Kidney (tissue), 14 donors: ENCODE data around the gene ARID1B. TPM values are rescaled to one million over a fixed set of nuclear protein-coding genes. Genes with fewer than 3 reads are reported as not detected.
A peak's percentile ranks its signal among the peaks of the same experiment; 100 is the strongest.

Source experiments
- DNase-seq, 5 donors: peaks; one replicate each; pipeline ENCODE4 v3.0.0-alpha.2; 2013 to 2020
- FAIRE-seq: peaks from 2 replicates; lab custom pipeline; 2012; peaks lifted over from hg19 to GRCh38; lab: Jason Lieb, UNC
- H3K27ac ChIP-seq, 2 donors: one replicate each; pipeline ENCODE4 v1.7.0; 2013; ENCODE audit warnings: low read depth in 2 of 2, low read length in 2 of 2, inconsistent platforms in 1 of 2
- H3K27me3 ChIP-seq: one replicate; pipeline ENCODE4 v1.7.1; 2013; ENCODE audit warnings: low read length, inconsistent platforms; ENCODE audit not compliant: control insufficient read depth, insufficient read depth
- H3K36me3 ChIP-seq, 3 donors: one replicate each; pipeline versions ENCODE4 v1.7.0 to v1.7.1; 2013; ENCODE audit warnings: low read length in 3 of 3, control low read depth in 1 of 3, inconsistent platforms in 1 of 3; ENCODE audit not compliant: insufficient read depth in 3 of 3, control insufficient read depth in 2 of 3
- H3K4me1 ChIP-seq, 3 donors: one replicate each; pipeline versions ENCODE4 v1.7.0 to v1.7.1; 2013; ENCODE audit warnings: low read length in 3 of 3, inconsistent platforms in 1 of 3, low read depth in 1 of 3; ENCODE audit not compliant: control insufficient read depth in 2 of 3, insufficient read depth in 2 of 3
- H3K4me3 ChIP-seq, 3 donors: one replicate each; pipeline versions ENCODE4 v1.7.0 to v1.8.1; 2013; ENCODE audit warnings: low read length in 3 of 3, control low read depth in 1 of 3, inconsistent platforms in 1 of 3
- H3K9ac ChIP-seq, 3 donors: one replicate each; pipeline versions ENCODE4 v1.7.0 to v1.7.1; 2013; ENCODE audit warnings: low read length in 3 of 3, control low read depth in 1 of 3, inconsistent platforms in 1 of 3
- H3K9me3 ChIP-seq, 3 donors: one replicate each; pipeline versions ENCODE4 v1.7.0 to v1.7.1; 2013; ENCODE audit warnings: low read length in 3 of 3, control low read depth in 1 of 3, inconsistent platforms in 1 of 3; ENCODE audit not compliant: control insufficient read depth in 2 of 3, insufficient read depth in 1 of 3
- CTCF ChIP-seq: IDR thresholded peaks from 3 replicates; pipeline ENCODE4 v1.5.1; 2012; ENCODE audit warnings: mild to moderate bottlenecking, moderate library complexity, borderline replicate concordance; ENCODE audit not compliant: insufficient read depth; ENCODE audit errors: extremely low read depth
- intact Hi-C: fragments of 100-400 bp; cut with DNase I; formaldehyde crosslinking; loops from one replicate; pipeline ENCODE4 v1.11.1; 2022
- polyA plus RNA-seq: library from polyadenylated mRNA; stranded (reverse); fragments of 350-450 nt; fragmentation: Illumina TruSeq; extraction: RNeasy Lipid Tissue Mini Kit (QIAGEN cat#74804); gene quantifications from one replicate; pipeline ENCODE4 v1.2.3, GENCODE V29; 2014; ENCODE audit warnings: low read depth, low replicate concordance; ENCODE audit not compliant: insufficient read depth
- total RNA-seq: library from RNA; stranded (reverse); fragmentation: NEBNext Ultra II Directional; extraction: Animal tissue kit (Norgen Biotek cat#: 25700); gene quantifications from one replicate; pipeline ENCODE4 v1.2.1, GENCODE V29; 2021
- donor health status: control.
- donor health status: control.
- donor health status: control.
- donor health status: control.
- donor health status: control.
- donor health status: DM: yes; HTN: yes; CAD: no.
- donor health status: Normal renal cell carcinoma (clear cell type).

The ARID1B gene
- total and polyA plus RNA-seq, 2 donors from 2014 or later: 16.4 to 110 TPM

GRCh38 chr6:156868385-156868784 is 91.2 kb downstream of the ARID1B start:
- no peaks in the 10 kb centered on the region for H3K27me3 ChIP-seq
- no peak overlapping the region for H3K27ac ChIP-seq
- H3K4me1 ChIP-seq: peaks cover 0 to 20% (median 12%) of the 10 kb centered on the region in 3 donors
- intact Hi-C loops: no loop called here
- no peaks in the 10 kb centered on the region for H3K9me3 ChIP-seq
- H3K4me3 ChIP-seq: no peak overlapping the region
- no peaks in the 10 kb centered on the region for H3K36me3 ChIP-seq
- FAIRE-seq (no peak), DNase-seq (no peak)
- no peak overlapping the region for H3K9ac ChIP-seq
- TF ChIP-seq CTCF: no peak

- Histone ChIP-seq H3K36me3 (no peaks in the 10 kb centered on the region), H3K27ac (peak overlapping the region in 1 of 2 donors; percentile 27)
- no peak for FAIRE-seq
These were observed 92.8 kb downstream of the ARID1B start for GRCh38 chr6:156869980-156870398.

GRCh38 chr6:156870924-156871539 is 93.9 kb downstream of the ARID1B start:
- Histone ChIP-seq H3K9me3 (no peaks in the 10 kb centered on the region), H3K4me3 (no peak overlapping the region), H3K36me3 (no peaks in the 10 kb centered on the region), H3K27me3 (no peaks in the 10 kb centered on the region), H3K9ac (no peak overlapping the region), H3K4me1 (peaks cover 0 to 17% (median 0%) of the 10 kb centered on the region in 3 donors), H3K27ac (no peak overlapping the region)
- FAIRE-seq (no peak), DNase-seq (no peak)
- TF ChIP-seq CTCF: no peak
- intact Hi-C loops: no loop called here

More at GRCh38 chr6:156869980-156870398, 92.8 kb downstream of the ARID1B start:
- no peak for DNase-seq
- Histone ChIP-seq H3K4me1 (peaks cover 0 to 18% (median 0%) of the 10 kb centered on the region in 3 donors), H3K27me3 (no peaks in the 10 kb centered on the region), H3K9me3 (no peaks in the 10 kb centered on the region), H3K9ac (peak overlapping the region in 1 of 3 donors; percentile 8), H3K4me3 (no peak overlapping the region)
- intact Hi-C loops: no loop called here
- TF ChIP-seq CTCF: no peak
